ENCODE data around the gene CTSK. TPM values are rescaled to one million over a fixed set of nuclear protein-coding genes. Genes with fewer than 3 reads are reported as not detected.
"Not testable (repeated sequence)": the region's sequence is repeated elsewhere in the genome, so short reads cannot be mapped to it uniquely, and the experiment has no call there.

Gene CTSK
- total RNA-seq, 1 donor from 2014 or later: 76.4 TPM

DNA sequence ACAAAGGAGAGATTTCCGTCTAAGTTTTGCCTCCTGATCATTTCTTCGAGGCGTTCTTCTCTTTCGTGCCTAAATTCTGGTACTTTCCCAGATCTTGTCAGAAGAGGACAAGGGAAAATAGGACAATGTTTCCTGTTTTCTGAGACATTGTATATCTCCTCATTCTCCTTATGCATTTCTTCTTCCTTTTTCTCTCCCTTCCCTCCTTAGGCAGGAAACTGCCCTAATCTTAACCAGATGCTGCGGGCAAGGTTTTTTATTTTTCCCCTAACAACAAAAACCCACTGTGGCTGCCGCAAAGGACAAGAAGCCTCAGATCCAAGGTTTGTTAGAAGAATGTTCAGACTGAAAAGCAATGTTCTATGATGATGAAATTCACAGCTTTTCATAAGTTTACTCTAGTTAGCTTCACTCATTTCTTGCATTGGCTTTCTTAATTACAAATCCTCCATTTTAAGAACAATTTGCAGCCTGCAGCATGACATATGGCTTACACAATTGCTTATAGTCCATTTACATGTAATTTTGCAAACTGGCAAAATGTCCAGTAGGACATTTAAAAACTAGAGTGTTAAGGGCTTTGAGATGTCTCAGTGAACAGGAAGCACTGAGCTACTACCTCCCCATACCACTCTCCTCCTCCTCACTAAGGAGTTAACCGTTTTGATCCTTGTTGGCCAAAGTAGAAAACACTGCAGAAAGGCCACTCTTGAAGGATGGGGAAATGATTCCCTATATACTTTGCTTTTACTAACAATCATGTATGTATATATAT lies 624 bp downstream of the CTSK start:
- no peak for DNase-seq (ENCODE audit: low spot score)

GRCh38 chr1:150805899-150806298 lies 2.2 kb downstream of the CTSK start:
- DNase-seq (ENCODE audit: low spot score): no peak

DNA sequence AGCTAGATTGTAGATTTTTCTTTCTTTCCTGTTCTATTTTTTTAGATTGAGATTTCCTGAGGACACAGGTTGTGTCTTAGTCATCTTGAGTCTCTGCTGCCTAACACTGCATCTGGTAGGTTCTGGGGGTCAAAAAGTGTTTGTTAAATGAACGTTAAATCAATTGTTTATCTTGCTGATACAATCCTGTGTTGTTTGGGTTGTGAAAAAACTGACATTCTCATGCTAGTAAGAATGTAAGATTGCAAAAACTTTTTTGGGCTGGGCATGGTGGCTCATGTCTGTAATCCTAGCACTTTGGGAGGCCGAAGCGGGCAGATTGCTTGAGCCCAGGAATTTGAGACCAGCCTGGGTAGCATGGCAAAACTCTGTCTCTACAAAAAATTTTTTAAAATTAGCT lies 3.4 kb downstream of the CTSK start:
- DNase-seq (ENCODE audit: low spot score): no peak

DNA sequence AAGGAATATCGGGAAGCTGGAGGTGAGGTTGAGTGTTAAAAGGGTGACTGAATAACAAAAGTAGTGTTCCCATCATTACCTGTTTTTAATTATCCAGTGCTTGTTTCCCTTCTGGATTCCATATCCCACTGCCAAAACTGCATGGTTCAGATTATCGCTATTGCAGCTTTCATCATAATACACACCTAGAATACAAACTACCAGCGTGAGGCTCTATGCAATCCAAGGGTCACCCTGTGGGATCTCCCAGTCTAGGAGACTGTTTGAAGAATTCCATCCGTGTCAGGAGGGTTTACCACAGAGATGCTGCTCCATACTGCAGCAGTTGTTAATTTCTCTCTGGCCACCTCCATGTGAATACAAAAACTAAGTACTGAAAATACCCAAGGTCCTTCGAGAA lies 9.0 kb downstream of the CTSK start:
- DNase-seq (ENCODE audit: low spot score): no peak

GRCh38 chr1:150798525-150798924 lies 9.5 kb downstream of the CTSK start:
- no peak for DNase-seq (ENCODE audit: low spot score)

DNA sequence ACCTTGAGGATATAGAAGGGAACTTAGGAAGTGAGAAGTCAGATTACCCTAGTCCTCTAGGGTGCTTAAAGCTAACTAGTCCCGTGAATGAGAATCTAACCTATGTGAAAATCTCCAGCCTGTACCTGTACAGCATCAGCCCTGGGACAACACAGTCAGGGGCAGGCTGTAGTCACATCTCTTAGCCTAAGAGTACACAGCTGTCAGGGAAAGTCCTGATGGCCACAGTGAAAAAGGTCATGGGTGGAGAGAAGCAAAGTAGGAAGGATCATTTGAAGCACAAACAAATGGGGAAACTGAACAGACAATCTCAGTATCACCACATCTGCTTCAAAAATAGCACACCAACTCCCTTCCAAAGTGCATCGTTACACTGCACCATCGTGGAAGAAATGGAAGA lies 11.7 kb downstream of the CTSK start:
- DNase-seq (ENCODE audit: low spot score): no peak

GRCh38 chr1:150793778-150794177 lies 14.3 kb downstream of the CTSK start:
- not testable (repeated sequence) for DNase-seq (ENCODE audit: low spot score)

DNA sequence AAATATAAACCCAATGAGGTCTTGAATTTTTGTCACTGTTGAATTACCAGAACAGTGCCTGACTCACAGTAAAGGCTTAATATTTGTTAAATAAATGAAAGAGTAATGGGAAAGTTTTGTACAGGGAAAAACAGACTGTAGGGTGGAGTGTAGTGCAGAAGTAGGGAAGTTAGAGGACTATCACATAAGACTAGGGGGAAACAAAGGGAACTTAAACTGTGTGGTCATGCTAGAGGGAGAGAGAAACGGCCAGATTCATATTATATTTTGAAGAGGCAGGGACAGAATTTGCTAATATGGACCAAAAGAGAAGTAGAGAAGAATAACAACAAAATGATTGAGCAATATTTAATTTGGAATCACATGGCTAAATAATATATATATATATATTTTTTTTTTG lies 14.8 kb downstream of the CTSK start:
- no peak for DNase-seq (ENCODE audit: low spot score)

DNA sequence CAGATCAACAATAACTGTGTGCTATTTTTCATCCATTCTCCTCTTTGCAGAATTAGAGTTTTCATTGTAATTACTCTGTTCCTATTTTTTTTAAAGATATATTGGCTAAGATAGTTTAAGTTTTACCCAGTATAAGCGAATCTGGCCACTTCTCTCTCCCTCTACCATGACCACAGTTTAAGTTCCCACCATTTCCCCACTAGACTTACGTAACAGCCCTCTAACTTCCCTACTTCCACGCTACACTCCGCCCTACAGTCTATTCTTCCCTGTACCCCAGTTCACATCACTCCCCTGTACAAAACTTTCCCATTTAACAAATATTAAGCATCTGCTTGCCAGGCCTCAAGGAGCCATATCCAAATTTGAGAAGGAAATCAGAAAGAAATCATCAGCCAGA lies 16.5 kb downstream of the CTSK start:
- no peak for DNase-seq (ENCODE audit: low spot score)

GRCh38 chr1:150789396-150789795 lies 18.7 kb downstream of the CTSK start:
- no peak for DNase-seq (ENCODE audit: low spot score)

- no peak for DNase-seq (ENCODE audit: low spot score)
Observed at GRCh38 chr1:150788946-150789345, 19.1 kb downstream of the CTSK start.

DNA sequence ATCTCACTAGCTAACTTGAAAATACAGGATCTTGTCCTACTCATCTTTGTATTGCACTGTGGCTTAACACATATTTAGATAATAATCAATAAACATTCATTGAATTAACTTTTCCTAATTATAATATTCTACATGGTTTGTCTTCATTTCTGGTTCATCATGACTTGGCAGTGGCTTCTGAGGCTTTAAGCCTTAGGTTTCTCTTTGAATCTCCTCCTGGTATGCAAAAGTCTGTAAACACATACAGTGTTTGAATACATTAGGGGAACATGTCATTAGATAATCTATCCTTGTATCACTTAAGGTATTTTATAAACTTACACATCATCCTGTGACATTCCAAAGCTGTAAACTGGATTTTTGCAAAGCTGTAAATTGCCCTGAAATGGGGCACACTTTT lies 20.6 kb downstream of the CTSK start:
- no peak for DNase-seq (ENCODE audit: low spot score)

DNA sequence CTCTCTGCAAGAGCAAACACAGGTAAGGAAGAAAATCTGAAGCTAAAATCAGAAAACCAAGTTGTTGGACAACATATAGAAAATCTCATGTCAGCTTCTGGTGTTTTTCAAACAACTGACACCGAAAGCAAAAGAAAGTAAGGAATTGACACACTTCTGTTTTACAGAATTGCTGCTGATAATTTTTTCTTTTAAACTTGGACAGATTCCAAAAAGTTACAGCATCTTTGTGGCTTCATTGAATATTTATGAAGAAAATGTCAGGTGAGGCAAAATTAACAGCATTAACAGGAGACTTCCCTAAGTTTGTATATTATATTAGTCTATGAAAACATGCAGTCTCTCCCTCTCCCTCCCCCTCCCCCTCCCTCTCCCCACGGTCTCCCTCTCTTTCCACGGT lies 27.6 kb downstream of the CTSK start:
- no peak for DNase-seq (ENCODE audit: low spot score)

DNA sequence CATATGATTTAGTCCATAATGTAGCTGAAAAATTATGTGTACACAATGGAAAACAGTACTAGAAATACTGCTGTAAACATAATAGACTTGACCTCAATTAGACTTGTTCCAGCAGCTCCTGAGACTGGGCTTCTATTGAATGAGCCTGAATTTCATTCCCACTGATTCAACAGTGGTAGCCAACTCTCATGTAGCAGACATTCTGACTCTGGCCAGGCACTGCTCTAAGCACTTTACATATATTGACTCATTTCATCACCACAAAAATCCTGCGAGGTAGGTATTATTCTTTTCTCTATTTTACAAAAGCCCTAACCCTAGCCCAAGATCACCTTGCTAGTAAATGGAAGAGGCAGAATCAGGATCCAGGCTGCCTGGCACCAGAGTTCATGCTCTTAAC lies 29.7 kb downstream of the CTSK start:
- DNase-seq (ENCODE audit: low spot score): no peak

- DNase-seq (ENCODE audit: low spot score): no peak
Observed at GRCh38 chr1:150777544-150777943, 30.5 kb downstream of the CTSK start.

DNA sequence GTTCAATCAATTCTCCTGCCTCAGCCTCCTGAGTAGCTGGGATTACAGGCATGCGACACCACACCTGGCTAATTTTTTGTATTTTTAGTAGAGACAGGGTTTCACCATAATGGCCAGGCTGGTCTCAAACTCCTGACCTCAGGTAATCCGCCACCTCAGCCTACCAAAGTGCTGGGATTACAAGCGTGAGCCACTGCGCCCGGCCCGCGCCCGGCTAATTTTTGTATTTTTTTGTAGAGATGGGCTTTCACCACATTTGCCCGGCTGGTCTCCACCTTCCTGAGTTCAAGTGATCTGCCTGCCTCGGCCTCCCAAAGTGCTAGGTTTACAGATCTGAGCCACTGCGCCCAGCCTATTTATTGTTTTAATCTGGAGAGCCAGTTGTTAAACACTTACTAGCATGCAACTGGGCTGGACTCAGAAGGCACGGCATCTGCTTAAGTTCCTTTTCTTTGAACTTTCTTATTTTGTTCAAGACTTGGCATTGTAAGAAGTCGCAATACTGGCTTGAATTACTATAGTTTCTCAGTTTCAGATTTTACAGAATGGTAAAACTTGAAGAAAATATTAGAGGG lies 32.0 kb downstream of the CTSK start:
- DNase-seq (ENCODE audit: low spot score): not testable (repeated sequence)

DNA sequence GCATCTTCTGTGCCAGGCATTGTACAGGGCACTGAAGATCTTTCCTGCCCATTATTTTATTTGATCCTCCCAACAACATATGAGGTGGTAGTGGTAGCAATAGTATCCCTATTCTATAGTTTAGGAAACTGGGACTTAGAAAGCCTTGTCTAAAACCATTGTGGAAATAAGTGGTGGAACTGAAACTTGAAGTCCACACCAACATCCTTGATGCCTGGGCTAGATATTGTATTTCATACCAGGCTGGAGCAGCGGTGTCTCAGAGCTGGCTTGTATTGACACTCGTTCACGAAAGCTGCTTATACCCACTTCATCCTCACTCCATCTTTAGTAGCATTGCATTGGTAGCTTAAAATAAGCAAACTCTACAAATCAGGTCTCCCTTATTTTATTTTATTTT lies 32.8 kb downstream of the CTSK start:
- DNase-seq (ENCODE audit: low spot score): no peak

GRCh38 chr1:150772326-150772725 lies 35.7 kb downstream of the CTSK start:
- no peak for DNase-seq (ENCODE audit: low spot score)

GRCh38 chr1:150767704-150768103 lies 40.4 kb downstream of the CTSK start:
- DNase-seq (ENCODE audit: low spot score): not testable (repeated sequence)

GRCh38 chr1:150765977-150766301 lies 42.1 kb downstream of the CTSK start:
- DNase-seq (ENCODE audit: low spot score): not testable (repeated sequence)

DNA sequence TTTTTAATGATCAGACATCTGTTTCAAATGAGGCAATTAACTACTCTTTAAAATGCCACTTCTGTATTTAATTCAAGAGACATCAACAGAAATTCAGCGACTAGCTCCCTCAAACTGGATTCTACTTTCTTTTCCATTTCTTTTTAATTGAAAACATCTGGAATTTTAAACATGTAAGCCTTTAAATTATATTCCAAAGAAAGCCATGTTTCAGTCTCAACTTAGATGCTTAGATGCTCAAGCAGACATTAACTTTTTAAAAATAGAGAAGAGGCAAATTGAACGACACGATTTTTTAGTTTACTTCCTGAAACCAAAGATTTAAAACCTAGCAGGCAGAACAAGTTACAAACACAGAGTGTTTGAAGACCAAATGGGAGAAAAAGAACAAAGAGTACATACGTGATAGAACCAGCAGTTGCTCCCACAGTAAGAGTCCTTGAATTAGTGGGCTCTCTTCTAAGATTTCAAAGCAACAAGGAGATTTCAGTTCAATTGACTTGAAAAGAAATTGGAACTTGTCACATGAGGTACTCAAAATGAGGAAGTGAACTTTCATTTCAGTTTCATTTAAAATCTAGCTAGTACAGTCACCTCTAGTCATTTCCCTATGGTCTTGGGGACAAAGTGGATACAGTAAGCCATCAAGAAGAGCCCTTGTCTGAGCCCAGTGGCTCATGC lies 42.6 kb downstream of the CTSK start, which contains the start of gene CTSS:
Gene CTSS (minus strand): TSS at position 483 of the 681 bp plus-strand sequence. CDS start 1,015 bp downstream, outside the sequence.
- DNase-seq (ENCODE audit: low spot score): no peak

DNA sequence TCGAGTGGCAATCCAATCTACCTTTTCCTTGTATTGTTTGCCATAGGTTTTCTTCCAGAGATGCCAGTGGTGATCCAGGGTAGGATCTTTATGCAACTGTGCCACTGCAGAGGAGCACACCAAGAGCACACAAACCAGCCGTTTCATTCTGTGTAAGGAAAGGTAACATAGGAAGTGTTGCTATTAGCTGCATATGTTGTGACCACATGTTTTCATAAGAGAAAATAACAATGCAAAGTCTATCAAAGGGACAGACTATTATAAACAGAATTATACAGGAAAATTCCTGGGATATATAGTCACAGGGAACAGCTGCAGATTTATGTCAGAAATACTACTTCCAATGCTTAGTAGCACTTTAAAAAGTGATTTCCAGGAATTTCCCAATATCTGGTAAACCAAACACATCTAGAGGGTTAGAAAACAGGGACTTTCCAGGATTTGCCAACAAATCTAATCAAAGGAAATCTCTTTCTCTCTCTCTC lies 43.4 kb downstream of the CTSK start:
- DNase-seq (ENCODE audit: low spot score): no peak
